Stomach (tissue), 9 donors: ENCODE data around the gene BMAL2. TPM values are rescaled to one million over a fixed set of nuclear protein-coding genes. Genes with fewer than 3 reads are reported as not detected.
A peak's percentile ranks its signal among the peaks of the same experiment; 100 is the strongest.

Source experiments
- DNase-seq, 2 donors: peaks; one replicate each; pipeline versions ENCODE4 v3.0.0 to v3.0.0-alpha.2; 2013 to 2019
- H3K27ac ChIP-seq, 5 donors: fragments of 200-600 bp in 4 of 5; sonication (generic) in 4 of 5; one replicate each; pipeline ENCODE4 v1.5.1; 2013 to 2019; ENCODE audit warnings: mild to moderate bottlenecking in 1 of 5, moderate library complexity in 1 of 5
- H3K27me3 ChIP-seq, 3 donors: fragments of 200-600 bp; sonication (generic); one replicate each; pipeline ENCODE4 v1.5.1; 2017 to 2019; ENCODE audit warnings: mixed run types in 1 of 3
- H3K36me3 ChIP-seq, 4 donors: fragments of 200-600 bp; sonication (generic); 1 replicate in 3 of 4; 2 replicates in 1 of 4; pipeline ENCODE4 v1.5.1; 2016 to 2019
- H3K4me1 ChIP-seq, 4 donors: fragments of 200-600 bp; sonication (generic); one replicate each; pipeline ENCODE4 v1.5.1; 2016 to 2019
- H3K4me3 ChIP-seq, 4 donors: fragments of 200-600 bp; sonication (generic) in 3 of 4; one replicate each; pipeline ENCODE4 v1.5.1; 2016 to 2019; ENCODE audit warnings: mild to moderate bottlenecking in 1 of 4
- H3K9me3 ChIP-seq, 4 donors: fragments of 200-600 bp; sonication (generic); one replicate each; pipeline ENCODE4 v1.5.1; 2016 to 2019
- EP300 ChIP-seq: sonication (generic); formaldehyde crosslinking; IDR thresholded peaks from one replicate; pipeline ENCODE4 v1.6.1; 2017; ENCODE audit warnings: antibody characterized with exemption
- POLR2A ChIP-seq, 4 donors: fragments of 450-650 bp; IDR thresholded peaks; one replicate each; pipeline ENCODE4 v1.6.1; 2016; ENCODE audit warnings: antibody characterized with exemption in 4 of 4, control low read depth in 2 of 4, mild to moderate bottlenecking in 1 of 4, moderate library complexity in 1 of 4
- POLR2AphosphoS5 ChIP-seq, 3 donors: sonication (generic); formaldehyde crosslinking; IDR thresholded peaks; one replicate each; pipeline ENCODE4 v1.6.1; 2016; ENCODE audit warnings: antibody characterized with exemption in 3 of 3
- WGBS, 5 donors: extraction: QIAGEN DNeasy Blood & Tissue Kit in 3 of 5; methylation state at CpG; one replicate each; pipeline versions ENCODE4 v1.1.5 to v1.1.7; 2013 to 2018; 5-methylcytosine and 5-hydroxymethylcytosine counted together
- intact Hi-C: fragments of 100-400 bp; cut with DNase I; formaldehyde crosslinking; loops from one replicate; pipeline ENCODE4 v1.15.1; 2023; ENCODE audit warnings: low total_unique reads
- polyA plus RNA-seq, 3 donors: library from polyadenylated mRNA; stranded (reverse); fragments of 200-250 nt; gene quantifications; one replicate each; pipeline ENCODE4 v1.2.3, GENCODE V29; 2013
- total RNA-seq, 5 donors: library from RNA; depleted of rRNA; stranded (reverse); fragments of >200 nt; gene quantifications; one replicate each; pipeline versions ENCODE4 v1.1.0 to v1.2.3, GENCODE V29; 2014 to 2016
- TF ChIP-seq, protein P1 (sequence below), 7 experiments: fragments of 450-650 bp in 4 of 7; fragments of 200-600 bp in 3 of 7; sonication (generic) in 3 of 7; IDR thresholded peaks; one replicate each; pipeline ENCODE4 v1.5.1; 2016 to 2019; ENCODE audit warnings: antibody characterized with exemption in 7 of 7, control low read depth in 2 of 7, mild to moderate bottlenecking in 1 of 7
- donor health status: healthy with polysubstance abuse.
- donor health status: Bipolar disorder and iron deficiency.
- donor health status: healthy.

Gene BMAL2
- total and polyA plus RNA-seq, 8 donors, result 3.8 to 34.4 (median 10.6) TPM

DNA sequence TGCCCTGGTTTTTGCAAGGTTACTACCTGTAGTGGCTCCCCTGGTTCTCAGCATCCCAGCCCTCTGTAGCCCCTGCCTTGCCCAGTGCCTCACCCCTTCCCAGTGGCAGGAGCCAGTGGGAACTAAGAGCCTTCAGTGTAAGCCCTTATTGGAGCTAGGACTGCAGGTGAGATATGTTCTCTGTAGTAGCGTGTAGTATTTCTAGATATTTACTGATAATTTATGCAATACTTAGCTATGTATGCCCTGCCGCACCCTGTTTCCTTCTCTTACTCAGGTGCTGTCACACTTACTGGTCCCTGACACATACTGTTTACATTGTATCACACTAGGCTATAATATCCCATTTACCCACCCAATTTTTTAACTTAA, 3.6 kb downstream of the BMAL2 start:
- no peak overlapping the region for H3K4me3 ChIP-seq
- DNase-seq, result peak; percentile 46 to 76
- H3K4me1 ChIP-seq, result peaks cover 18 to 60% (median 41%) of the 10 kb centered on the region in 4 donors
- no peaks in the 10 kb centered on the region for H3K9me3 ChIP-seq
- H3K27me3 ChIP-seq, result peaks cover 0 to 19% (median 0%) of the 10 kb centered on the region in 3 donors
- 47 to 64% (median 49%) methylated on average over 2 of the region's 2 CpGs for WGBS, 5 donors
- peak overlapping the region; percentile 70 to 85 (median 85) for H3K27ac ChIP-seq
- intact Hi-C loops, result no loop called here
- no peaks in the 10 kb centered on the region for H3K36me3 ChIP-seq
- TF ChIP-seq POLR2AphosphoS5 (IDR thresholded peaks at IDR 0.05) (peak in 1 of 3 donors; percentile 47), POLR2A (IDR thresholded peaks at IDR 0.05) (no peak)
- TF ChIP-seq, protein P1, sequence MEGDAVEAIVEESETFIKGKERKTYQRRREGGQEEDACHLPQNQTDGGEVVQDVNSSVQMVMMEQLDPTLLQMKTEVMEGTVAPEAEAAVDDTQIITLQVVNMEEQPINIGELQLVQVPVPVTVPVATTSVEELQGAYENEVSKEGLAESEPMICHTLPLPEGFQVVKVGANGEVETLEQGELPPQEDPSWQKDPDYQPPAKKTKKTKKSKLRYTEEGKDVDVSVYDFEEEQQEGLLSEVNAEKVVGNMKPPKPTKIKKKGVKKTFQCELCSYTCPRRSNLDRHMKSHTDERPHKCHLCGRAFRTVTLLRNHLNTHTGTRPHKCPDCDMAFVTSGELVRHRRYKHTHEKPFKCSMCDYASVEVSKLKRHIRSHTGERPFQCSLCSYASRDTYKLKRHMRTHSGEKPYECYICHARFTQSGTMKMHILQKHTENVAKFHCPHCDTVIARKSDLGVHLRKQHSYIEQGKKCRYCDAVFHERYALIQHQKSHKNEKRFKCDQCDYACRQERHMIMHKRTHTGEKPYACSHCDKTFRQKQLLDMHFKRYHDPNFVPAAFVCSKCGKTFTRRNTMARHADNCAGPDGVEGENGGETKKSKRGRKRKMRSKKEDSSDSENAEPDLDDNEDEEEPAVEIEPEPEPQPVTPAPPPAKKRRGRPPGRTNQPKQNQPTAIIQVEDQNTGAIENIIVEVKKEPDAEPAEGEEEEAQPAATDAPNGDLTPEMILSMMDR (IDR thresholded peaks at IDR 0.05), result no peak

DNA sequence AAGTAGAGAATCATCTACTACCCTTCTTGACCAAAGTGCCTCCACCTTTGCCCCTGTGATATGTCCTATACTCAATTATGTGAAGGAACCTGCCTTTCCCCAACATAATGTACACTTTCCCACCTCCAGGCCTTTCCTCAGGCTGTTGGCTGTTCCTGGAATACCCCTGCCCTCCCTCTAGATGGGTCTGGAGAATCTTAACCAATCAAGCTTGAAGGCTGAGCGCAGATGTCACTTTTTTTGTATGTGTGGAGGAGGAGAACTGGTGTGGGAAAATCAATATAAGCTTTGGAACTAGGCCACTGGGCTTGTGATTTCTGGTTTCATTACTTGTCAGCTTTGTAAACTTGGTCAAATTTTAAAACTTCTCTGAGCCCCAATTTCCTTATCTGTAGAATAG, 4.7 kb downstream of the BMAL2 start:
- Histone ChIP-seq H3K36me3 (no peaks in the 10 kb centered on the region), H3K27me3 (peaks cover 0 to 11% (median 0%) of the 10 kb centered on the region in 3 donors), H3K27ac (peak overlapping the region; percentile 70 to 86 (median 85)), H3K9me3 (no peaks in the 10 kb centered on the region), H3K4me3 (no peak overlapping the region), H3K4me1 (peaks cover 7 to 58% (median 31%) of the 10 kb centered on the region in 4 donors)
- TF ChIP-seq EP300 (no peak), POLR2A (IDR thresholded peaks at IDR 0.05) (no peak), POLR2AphosphoS5 (IDR thresholded peaks at IDR 0.05) (no peak)
- TF ChIP-seq, protein P1 (IDR thresholded peaks at IDR 0.05), result no peak
- peak in 1 of 2 donors; percentile 26 for DNase-seq
- intact Hi-C loops, result no loop called here
- WGBS, 5 donors, result 43 to 62% (median 50%) methylated on average over 1 of the region's 1 CpG

DNA sequence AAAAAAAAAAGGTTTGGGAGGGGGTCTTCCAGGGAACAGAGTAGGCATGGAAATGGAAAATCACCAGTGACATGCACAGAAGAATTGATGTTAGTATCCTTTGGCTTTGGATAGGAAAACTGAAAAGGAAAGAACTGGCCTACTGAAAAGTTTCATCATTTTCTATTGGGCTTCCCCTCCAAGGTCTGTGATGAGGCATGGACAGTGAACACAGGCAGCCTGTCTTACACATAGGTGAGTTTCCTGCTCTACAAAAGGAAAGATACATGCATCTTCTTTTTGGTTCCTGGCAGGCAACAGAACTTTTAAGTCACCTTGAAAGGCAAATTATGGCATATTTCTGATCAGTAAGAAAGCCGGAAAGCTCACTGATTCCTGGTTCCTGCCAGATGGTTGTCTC, 5.8 kb downstream of the BMAL2 start:
- Histone ChIP-seq H3K4me1 (peaks cover 4 to 53% (median 25%) of the 10 kb centered on the region in 4 donors), H3K4me3 (no peak overlapping the region), H3K27me3 (peaks cover 0 to 3% (median 0%) of the 10 kb centered on the region in 3 donors), H3K9me3 (no peaks in the 10 kb centered on the region), H3K27ac (peak overlapping the region in 4 of 5 donors; percentile 35 to 85 (median 64)), H3K36me3 (no peaks in the 10 kb centered on the region)
- intact Hi-C loops, result no loop called here
- TF ChIP-seq EP300 (no peak), POLR2A (IDR thresholded peaks at IDR 0.05) (no peak), POLR2AphosphoS5 (IDR thresholded peaks at IDR 0.05) (no peak)
- TF ChIP-seq, protein P1 (IDR thresholded peaks at IDR 0.05), result no peak
- 87 to 96% (median 93%) methylated on average over 1 of the region's 1 CpG for WGBS, 5 donors
- no peak for DNase-seq

DNA sequence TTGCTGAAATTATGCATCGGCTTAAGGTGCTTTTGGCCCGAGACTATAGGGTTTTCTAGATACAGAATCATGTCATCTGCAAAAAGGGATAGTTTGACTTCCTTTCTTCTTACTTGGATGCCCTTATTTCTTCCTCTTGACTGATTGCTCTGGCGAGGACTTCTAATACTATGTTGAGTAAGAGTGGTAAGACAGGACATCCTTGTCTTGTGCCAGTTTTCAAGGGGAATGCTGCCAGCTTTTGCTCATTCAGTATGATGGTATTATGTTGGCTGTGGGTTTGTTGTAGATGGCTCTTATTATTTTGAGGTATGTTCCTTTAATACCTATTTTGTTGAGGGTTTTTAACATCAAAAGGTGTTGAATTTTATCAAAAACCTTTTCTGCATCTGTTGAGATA, 8.3 kb downstream of the BMAL2 start:
- Histone ChIP-seq H3K27me3 (no peaks in the 10 kb centered on the region), H3K4me1 (peaks cover 0 to 44% (median 8%) of the 10 kb centered on the region in 4 donors), H3K9me3 (no peaks in the 10 kb centered on the region), H3K27ac (no peak overlapping the region), H3K4me3 (no peak overlapping the region), H3K36me3 (no peaks in the 10 kb centered on the region)
- intact Hi-C loops, result no loop called here
- WGBS, 5 donors, result 74 to 89% (median 87%) methylated on average over 3 of the region's 3 CpGs
- no peak for DNase-seq
- TF ChIP-seq POLR2AphosphoS5 (IDR thresholded peaks at IDR 0.05) (no peak), EP300 (no peak), POLR2A (IDR thresholded peaks at IDR 0.05) (no peak)
- TF ChIP-seq, protein P1 (IDR thresholded peaks at IDR 0.05), result no peak
